ENCODE results near the gene AKR1C2.

DNA sequence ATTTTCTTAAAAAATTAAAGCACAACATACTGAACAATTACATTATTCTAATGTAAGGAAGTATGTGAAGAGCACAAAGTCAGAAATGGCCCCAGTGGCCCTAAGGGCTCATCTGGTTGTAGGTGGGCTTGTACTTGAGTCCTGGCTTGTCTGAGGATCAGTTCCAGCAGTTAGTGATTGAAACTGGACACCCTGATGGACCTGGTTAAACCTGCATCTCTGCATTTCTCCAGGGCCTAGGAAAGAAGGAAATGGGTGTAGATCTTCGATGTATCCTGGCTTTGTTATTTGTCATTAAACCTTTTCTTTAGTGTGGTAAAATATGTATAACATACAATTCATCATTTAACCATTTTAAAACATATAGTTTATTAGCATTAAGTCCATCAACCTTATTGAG lies 9.7 kb upstream of the AKR1C2 start:
- TF ChIP-seq, protein P1, sequence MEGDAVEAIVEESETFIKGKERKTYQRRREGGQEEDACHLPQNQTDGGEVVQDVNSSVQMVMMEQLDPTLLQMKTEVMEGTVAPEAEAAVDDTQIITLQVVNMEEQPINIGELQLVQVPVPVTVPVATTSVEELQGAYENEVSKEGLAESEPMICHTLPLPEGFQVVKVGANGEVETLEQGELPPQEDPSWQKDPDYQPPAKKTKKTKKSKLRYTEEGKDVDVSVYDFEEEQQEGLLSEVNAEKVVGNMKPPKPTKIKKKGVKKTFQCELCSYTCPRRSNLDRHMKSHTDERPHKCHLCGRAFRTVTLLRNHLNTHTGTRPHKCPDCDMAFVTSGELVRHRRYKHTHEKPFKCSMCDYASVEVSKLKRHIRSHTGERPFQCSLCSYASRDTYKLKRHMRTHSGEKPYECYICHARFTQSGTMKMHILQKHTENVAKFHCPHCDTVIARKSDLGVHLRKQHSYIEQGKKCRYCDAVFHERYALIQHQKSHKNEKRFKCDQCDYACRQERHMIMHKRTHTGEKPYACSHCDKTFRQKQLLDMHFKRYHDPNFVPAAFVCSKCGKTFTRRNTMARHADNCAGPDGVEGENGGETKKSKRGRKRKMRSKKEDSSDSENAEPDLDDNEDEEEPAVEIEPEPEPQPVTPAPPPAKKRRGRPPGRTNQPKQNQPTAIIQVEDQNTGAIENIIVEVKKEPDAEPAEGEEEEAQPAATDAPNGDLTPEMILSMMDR (IDR thresholded peaks at IDR 0.05) = no peak
- no peak for TF ChIP-seq POLR2A (IDR thresholded peaks at IDR 0.05)
